ENCODE measurements around the gene DDC.

The DDC gene

DNA sequence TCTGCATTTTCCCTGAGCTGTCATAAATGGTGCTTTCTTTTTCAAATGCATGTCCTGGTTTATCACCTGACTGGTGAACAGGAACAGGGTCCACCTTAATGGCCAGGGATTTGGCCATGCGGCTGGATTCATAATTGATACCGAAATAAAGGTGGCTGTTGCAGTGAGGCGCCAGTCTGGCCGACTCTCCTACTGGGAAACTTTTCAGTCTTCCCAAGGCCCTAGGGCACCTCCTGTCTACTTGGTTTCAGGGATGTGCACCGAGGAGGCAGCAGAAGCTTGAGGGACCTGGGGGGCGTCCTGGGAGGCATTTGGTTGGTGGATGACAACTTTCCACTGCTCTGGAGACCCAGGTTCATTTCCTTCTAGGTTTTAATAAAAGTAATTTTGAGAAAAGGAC is 68.6 kb downstream of the DDC start:
- H3K27me3 ChIP-seq (ENCODE audit: low read length), result no peaks in the 10 kb centered on the region
- no peak overlapping the region for H3K27ac ChIP-seq (ENCODE audit: low read depth, low read length)
- H3K36me3 ChIP-seq (ENCODE audit: low read length), result no peaks in the 10 kb centered on the region
- TF ChIP-seq, protein P1, sequence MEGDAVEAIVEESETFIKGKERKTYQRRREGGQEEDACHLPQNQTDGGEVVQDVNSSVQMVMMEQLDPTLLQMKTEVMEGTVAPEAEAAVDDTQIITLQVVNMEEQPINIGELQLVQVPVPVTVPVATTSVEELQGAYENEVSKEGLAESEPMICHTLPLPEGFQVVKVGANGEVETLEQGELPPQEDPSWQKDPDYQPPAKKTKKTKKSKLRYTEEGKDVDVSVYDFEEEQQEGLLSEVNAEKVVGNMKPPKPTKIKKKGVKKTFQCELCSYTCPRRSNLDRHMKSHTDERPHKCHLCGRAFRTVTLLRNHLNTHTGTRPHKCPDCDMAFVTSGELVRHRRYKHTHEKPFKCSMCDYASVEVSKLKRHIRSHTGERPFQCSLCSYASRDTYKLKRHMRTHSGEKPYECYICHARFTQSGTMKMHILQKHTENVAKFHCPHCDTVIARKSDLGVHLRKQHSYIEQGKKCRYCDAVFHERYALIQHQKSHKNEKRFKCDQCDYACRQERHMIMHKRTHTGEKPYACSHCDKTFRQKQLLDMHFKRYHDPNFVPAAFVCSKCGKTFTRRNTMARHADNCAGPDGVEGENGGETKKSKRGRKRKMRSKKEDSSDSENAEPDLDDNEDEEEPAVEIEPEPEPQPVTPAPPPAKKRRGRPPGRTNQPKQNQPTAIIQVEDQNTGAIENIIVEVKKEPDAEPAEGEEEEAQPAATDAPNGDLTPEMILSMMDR (IDR thresholded peaks at IDR 0.05; ENCODE audit: insufficient read depth, low read length, poor library complexity, severe bottlenecking), result no peak
- no peak for TF ChIP-seq EZH2phosphoT487 (conservative IDR thresholded peaks at IDR 0.05; ENCODE audit: low read length)
- H3K9ac ChIP-seq (ENCODE audit: low read length), result no peak overlapping the region
- no peak overlapping the region for H2AFZ ChIP-seq (ENCODE audit: low read depth, low read length, severe bottlenecking)
- H3F3A ChIP-seq (ENCODE audit: insufficient read depth), result no peaks in the 10 kb centered on the region
- no peaks in the 10 kb centered on the region for H3K9me2 ChIP-seq (replicated peaks; ENCODE audit: insufficient read depth, low read length)
- H3K79me2 ChIP-seq (ENCODE audit: insufficient read depth, low read length), result no peaks in the 10 kb centered on the region
- H3K9me3 ChIP-seq (ENCODE audit: insufficient read depth, low read length), result no peaks in the 10 kb centered on the region
- H4K20me1 ChIP-seq (ENCODE audit: low read depth, low read length), result no peaks in the 10 kb centered on the region
- no peak overlapping the region for H3K4me2 ChIP-seq (ENCODE audit: low read depth, low read length, poor library complexity, severe bottlenecking)
- no peak overlapping the region for H3K4me3 ChIP-seq (ENCODE audit: insufficient read depth, low read length, poor library complexity, severe bottlenecking)

DNA sequence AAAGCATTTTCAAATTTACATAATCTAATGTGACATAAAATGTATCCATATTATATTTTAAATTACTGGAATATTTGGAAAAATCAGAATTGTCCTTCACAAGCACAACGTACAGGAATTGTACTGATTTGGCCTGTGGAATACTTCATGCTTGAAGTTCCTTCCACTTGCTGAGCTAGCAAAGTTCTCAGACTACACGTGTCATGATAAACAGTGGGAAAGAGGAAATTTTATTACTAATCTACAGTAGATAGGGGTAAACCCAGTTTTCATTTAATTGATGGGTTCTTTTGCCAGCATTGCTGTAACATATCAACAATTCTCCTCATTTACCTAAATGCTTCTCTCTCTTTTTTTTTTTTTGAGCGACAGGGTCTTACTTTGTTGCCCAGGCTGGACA is 69.5 kb downstream of the DDC start:
- no peak overlapping the region for H3K4me2 ChIP-seq (ENCODE audit: low read depth, low read length, poor library complexity, severe bottlenecking)
- H3K36me3 ChIP-seq (ENCODE audit: low read length), result no peaks in the 10 kb centered on the region
- no peaks in the 10 kb centered on the region for H4K20me1 ChIP-seq (ENCODE audit: low read depth, low read length)
- H3K9me2 ChIP-seq (replicated peaks; ENCODE audit: insufficient read depth, low read length), result no peaks in the 10 kb centered on the region
- H3K9me3 ChIP-seq (ENCODE audit: insufficient read depth, low read length), result no peaks in the 10 kb centered on the region
- H3K9ac ChIP-seq (ENCODE audit: low read length), result no peak overlapping the region
- H2AFZ ChIP-seq (ENCODE audit: low read depth, low read length, severe bottlenecking), result no peak overlapping the region
- H3K79me2 ChIP-seq (ENCODE audit: insufficient read depth, low read length), result no peaks in the 10 kb centered on the region
- no peaks in the 10 kb centered on the region for H3F3A ChIP-seq (ENCODE audit: insufficient read depth)
- TF ChIP-seq, protein P1 (IDR thresholded peaks at IDR 0.05; ENCODE audit: insufficient read depth, low read length, poor library complexity, severe bottlenecking), result no peak
- no peak for TF ChIP-seq EZH2phosphoT487 (conservative IDR thresholded peaks at IDR 0.05; ENCODE audit: low read length)
- H3K27me3 ChIP-seq (ENCODE audit: low read length), result 0 out of 2 replicates have a peak, but pooled peaks cover 4% of the 10 kb centered on the region
- no peak overlapping the region for H3K4me3 ChIP-seq (ENCODE audit: insufficient read depth, low read length, poor library complexity, severe bottlenecking)
- H3K27ac ChIP-seq (ENCODE audit: low read depth, low read length), result no peak overlapping the region

DNA sequence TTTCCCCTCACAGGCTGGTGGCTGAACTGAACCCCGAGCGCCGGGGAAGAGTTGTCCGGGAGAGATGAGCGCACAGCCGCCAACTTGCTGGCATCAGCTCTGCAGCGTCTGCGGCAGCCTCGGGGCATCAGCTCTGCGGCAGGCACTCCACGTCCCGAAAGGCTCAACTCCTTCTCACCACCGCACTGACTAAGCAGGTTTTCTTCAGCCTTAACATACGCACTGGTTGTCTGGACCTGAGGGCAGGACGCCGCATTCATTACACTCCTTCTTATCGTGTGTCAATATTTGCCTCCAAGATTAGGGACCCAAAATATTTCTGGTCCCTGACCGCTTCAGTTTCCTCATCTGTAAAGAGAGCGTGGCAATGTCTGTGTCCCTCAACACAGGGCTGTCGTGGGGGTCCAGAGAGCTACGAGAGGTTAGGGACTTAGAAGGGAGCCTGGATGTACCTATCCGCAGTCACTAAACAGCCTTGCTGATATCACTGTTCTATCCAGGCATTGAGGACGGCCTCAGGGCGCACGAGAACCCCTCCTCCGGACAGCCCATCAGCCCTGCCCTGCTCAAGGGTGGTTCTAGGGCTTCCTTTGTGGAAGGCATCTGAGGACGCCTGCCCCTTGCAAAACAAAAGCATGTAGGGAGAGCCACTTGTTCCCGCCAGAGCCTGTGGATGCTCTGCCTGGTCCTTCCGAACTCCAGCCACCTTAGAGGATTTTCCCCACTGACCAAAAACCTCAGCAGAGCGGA is 72.3 kb downstream of the DDC start:
- Histone ChIP-seq H3K27ac (ENCODE audit: low read depth, low read length) (no peak overlapping the region), H3K9me2 (replicated peaks; ENCODE audit: insufficient read depth, low read length) (no peaks in the 10 kb centered on the region), H3K36me3 (ENCODE audit: low read length) (no peaks in the 10 kb centered on the region; the same call in 1 of the 2 replicates), H3F3A (ENCODE audit: insufficient read depth) (no peaks in the 10 kb centered on the region), H3K79me2 (ENCODE audit: insufficient read depth, low read length) (no peaks in the 10 kb centered on the region), H2AFZ (ENCODE audit: low read depth, low read length, severe bottlenecking) (no peak overlapping the region), H3K9ac (ENCODE audit: low read length) (no peak overlapping the region), H3K4me3 (ENCODE audit: insufficient read depth, low read length, poor library complexity, severe bottlenecking) (no peak overlapping the region), H3K27me3 (ENCODE audit: low read length) (0 out of 2 replicates have a peak, but pooled peaks cover 4% of the 10 kb centered on the region), H3K9me3 (ENCODE audit: insufficient read depth, low read length) (peaks cover 4% of the 10 kb centered on the region; the same call in 1 of the 2 replicates), H4K20me1 (ENCODE audit: low read depth, low read length) (no peaks in the 10 kb centered on the region), H3K4me2 (ENCODE audit: low read depth, low read length, poor library complexity, severe bottlenecking) (no peak overlapping the region)
- TF ChIP-seq, protein P1 (IDR thresholded peaks at IDR 0.05; ENCODE audit: insufficient read depth, low read length, poor library complexity, severe bottlenecking), result no peak
- TF ChIP-seq EZH2phosphoT487 (conservative IDR thresholded peaks at IDR 0.05; ENCODE audit: low read length), result no peak
